HFF-Myc (cell line): ENCODE data around the gene KLK12.

Experiments used
- DNase-seq: peaks from one replicate; pipeline ENCODE4 v3.0.0-alpha.2; 2011; ENCODE audit warnings: low read depth; ENCODE audit errors: extremely low read depth
- H3K4me3 ChIP-seq: replicated peaks from 2 replicates; pipeline ENCODE4 v1.5.1; 2011; ENCODE audit warnings: low read depth, mild to moderate bottlenecking, control low read depth, low read length
- TF ChIP-seq, protein P1 (sequence below): IDR thresholded peaks from 2 replicates; pipeline ENCODE4 v1.5.1; 2012; ENCODE audit warnings: mild to moderate bottlenecking, low read depth, low read length, control low read depth; ENCODE audit errors: missing control alignments

KLK12 gene

DNA sequence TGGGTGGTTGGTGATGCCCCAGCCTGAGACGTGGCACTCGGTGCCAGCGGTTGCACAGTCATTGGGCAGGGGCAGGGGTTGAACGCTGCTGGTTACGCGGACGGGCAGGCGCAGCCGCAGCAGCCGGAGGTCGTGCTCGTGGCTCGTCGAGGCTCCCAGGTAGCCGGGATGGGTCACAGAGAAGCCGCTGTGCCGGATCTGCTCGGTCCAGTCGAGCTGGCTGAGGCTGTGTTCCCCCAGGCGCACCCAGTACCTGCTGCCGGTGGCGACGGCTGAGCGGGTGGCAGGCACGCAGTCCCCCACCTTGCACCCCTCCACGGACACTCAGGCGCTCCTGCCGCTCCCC lies 2.9 kb downstream of the KLK12 start:
- no peak for DNase-seq
- TF ChIP-seq, protein P1, sequence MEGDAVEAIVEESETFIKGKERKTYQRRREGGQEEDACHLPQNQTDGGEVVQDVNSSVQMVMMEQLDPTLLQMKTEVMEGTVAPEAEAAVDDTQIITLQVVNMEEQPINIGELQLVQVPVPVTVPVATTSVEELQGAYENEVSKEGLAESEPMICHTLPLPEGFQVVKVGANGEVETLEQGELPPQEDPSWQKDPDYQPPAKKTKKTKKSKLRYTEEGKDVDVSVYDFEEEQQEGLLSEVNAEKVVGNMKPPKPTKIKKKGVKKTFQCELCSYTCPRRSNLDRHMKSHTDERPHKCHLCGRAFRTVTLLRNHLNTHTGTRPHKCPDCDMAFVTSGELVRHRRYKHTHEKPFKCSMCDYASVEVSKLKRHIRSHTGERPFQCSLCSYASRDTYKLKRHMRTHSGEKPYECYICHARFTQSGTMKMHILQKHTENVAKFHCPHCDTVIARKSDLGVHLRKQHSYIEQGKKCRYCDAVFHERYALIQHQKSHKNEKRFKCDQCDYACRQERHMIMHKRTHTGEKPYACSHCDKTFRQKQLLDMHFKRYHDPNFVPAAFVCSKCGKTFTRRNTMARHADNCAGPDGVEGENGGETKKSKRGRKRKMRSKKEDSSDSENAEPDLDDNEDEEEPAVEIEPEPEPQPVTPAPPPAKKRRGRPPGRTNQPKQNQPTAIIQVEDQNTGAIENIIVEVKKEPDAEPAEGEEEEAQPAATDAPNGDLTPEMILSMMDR, result no peak
- H3K4me3 ChIP-seq, result no peak overlapping the region

DNA sequence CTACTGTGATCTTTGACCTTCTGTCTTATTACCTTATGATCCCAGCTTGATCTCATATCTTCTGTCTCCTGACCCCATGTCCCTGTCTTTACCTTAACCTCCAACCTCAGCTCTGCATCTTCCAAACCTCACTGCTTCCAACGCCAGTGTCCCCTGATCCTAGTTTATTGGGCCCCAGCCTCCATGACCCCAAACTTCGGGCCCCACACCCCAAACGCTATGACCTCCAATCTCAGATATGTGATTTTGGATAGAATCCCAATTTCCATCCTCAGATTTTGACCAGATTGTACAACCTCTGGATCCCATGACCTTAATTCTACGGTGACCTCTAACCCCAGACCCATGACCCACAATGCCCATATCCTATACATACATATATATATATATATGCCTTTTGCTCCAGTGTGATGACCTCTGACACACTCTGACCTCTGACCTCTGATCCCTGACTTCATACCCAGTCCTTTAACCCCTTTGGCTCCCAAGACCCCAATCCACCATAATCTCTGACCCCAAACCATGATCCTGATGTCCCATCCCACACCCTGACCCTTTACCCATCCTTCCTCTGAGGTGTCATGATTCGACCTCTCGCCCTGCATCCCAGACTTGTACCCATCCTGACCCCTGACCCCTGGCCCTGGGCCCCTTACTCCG lies 3.5 kb downstream of the KLK12 start:
- no peak overlapping the region for H3K4me3 ChIP-seq
- DNase-seq, result no peak
- TF ChIP-seq, protein P1, result no peak

GRCh38 chr19:51030631-51031030 lies 4.2 kb downstream of the KLK12 start:
- TF ChIP-seq, protein P1, result no peak
- DNase-seq, result no peak
- H3K4me3 ChIP-seq, result no peak overlapping the region

GRCh38 chr19:51029718-51030117 lies 5.1 kb downstream of the KLK12 start:
- no peak overlapping the region for H3K4me3 ChIP-seq
- no peak for DNase-seq
- TF ChIP-seq, protein P1, result no peak

- TF ChIP-seq, protein P1, result no peak
- DNase-seq, result no peak
- no peak overlapping the region for H3K4me3 ChIP-seq
Measured at GRCh38 chr19:51027873-51028272, 6.9 kb downstream of the KLK12 start.

- no peak overlapping the region for H3K4me3 ChIP-seq
- DNase-seq, result no peak
- TF ChIP-seq, protein P1, result no peak
Measured at GRCh38 chr19:51027126-51027806, 7.5 kb downstream of the KLK12 start.

GRCh38 chr19:51026554-51026831 lies 8.3 kb downstream of the KLK12 start, which contains the start of gene KLK11:
TSS of gene KLK11 (minus strand) at chr19:51026616. CDS start at chr19:51025631, 985 bp downstream.
- no peak within 1 kb of the TSS for H3K4me3 ChIP-seq
- TF ChIP-seq, protein P1, result no peak
- DNase-seq, result no peak
